ENCODE results near the gene ARHGAP4.

GRCh38 chrX:153870791-153871360, 55.2 kb downstream of the ARHGAP4 start:
- TF ChIP-seq POLR2AphosphoS5 (IDR thresholded peaks at IDR 0.05; ENCODE audit: borderline replicate concordance, low read depth, low read length) (no peak), EZH2 (IDR thresholded peaks at IDR 0.05) (no peak), FOXP2 (optimal IDR thresholded peaks at IDR 0.05; ENCODE audit: control extremely low read depth, extremely low read length, insufficient read depth) (no peak)
